NCI-H1092 treated with DMSO at 0.1 percent for 48 hours (cell line): Measurements from ENCODE around the gene MINDY4.
"Not testable (repeated sequence)": the region's sequence is repeated elsewhere in the genome, so short reads cannot be mapped to it uniquely, and the experiment has no call there.

Source experiments
- DNase-seq: peaks from one replicate; lab custom pipeline; 2025; lab: John Stamatoyannopoulos, UW

The MINDY4 gene

DNA sequence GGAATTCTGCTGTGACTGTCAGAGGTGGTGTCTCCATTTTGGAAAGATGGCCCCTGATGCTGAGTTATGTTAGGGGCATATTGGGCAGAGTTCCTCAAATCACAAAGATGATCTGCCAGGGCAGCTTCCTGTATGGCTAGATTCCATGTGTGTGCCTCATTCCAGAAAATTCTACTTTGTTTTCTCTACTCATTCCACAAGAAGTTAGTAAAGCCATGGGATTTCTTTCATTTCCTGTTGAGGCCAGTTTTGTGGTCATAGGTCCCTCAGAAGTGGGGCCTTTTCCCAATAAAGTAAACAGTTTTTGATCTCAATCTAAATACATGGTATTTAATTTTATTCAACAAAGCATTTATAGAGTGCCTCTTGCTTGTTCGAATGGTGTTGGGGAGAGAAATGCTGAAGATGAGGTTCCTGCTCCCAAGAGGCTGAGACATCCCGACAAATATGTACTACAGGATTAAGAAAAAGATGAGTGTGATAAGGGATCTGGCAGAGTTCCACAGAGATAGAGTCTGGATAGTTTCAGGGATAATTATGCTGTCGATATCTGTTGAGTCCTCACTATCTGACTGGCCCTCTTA lies 33.0 kb downstream of the MINDY4 start:
- no peak for DNase-seq

DNA sequence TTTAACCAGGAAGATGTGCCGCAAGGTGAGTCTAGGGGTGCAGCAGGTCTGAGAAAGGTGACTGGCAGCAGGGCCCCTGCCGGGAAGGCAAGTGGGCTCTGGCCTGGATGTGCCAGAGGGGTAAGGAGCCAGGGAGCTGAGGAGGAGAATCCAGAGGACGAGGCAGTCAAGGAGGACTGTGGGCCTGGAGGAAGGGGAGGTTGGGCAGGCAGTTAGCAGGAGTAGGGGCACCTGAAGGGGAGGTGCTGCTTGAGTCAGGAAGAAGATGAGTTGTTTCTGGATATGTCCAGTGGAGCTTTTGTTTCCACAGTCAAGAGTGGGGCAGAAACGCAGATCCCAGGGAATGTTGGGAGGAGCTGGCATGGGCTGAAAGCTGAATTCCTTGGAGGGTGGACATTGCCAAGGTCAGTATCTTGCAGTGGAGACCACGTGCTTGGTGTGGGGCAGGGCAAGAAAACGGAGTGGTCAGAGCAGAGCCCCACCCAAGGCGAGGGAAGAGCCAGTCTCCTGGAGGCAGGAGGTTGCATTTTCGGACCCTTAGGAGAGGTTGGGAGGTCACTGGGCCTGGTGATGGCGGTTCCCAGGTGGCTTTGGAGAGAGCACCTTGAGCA lies 34.0 kb downstream of the MINDY4 start:
- no peak for DNase-seq

DNA sequence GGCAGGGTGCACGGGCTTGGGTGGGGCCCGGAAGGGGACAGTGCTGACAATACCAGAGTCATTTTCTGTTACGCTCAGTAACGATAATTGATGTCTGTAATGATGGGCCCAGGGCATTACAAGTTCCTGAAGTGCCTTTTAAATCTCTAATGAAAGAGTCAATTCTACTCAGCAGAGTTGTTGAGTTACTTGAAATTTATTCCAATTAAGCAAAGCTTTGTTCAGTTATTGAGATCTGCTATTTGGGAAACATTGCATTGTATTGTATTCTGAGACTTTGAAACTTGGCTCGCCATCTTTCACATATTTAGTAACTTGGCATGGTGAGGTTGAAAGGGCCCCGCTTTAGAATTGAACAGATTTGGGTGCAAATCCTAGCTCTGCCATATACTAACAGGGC lies 34.7 kb downstream of the MINDY4 start:
- DNase-seq, result no peak

DNA sequence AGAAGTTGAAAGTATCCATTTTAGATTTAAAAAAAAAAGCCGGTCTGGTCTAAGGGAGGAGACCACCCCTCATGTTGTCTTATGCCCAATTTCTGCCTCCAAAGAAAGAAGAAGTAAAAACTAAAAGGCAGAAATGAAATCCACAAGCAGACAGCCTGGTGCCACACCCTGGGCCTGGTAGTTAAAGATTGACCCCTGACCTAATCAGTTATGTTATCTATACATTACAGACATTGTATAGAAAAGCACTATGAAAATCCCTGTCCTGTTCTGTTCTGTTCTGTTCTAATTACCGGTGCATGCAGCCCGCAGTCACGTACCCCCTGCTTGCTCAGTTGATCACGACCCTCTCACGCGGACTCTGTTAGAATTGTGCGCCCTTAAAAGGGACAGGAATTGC lies 36.3 kb downstream of the MINDY4 start:
- not testable (repeated sequence) for DNase-seq

DNA sequence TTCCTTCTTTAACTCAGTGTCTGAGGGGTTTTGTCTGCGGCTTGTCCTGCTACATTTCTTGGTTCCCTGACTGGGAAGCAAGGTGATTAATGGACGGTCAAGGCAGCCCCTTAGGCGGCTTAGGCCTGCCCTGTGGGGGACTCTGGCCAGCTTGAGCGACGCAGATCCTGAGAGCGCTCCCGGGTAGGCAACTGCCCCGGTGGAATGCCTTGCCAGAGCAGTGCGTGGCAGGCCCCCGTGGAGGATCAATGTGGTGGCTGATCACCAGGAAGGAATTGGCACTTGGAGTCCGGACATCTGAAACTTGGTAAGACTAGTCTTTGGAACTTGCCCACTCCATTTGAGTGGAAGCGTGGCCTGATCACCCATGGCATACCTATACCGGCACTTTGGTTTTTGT lies 36.7 kb downstream of the MINDY4 start:
- DNase-seq, result not testable (repeated sequence)

DNA sequence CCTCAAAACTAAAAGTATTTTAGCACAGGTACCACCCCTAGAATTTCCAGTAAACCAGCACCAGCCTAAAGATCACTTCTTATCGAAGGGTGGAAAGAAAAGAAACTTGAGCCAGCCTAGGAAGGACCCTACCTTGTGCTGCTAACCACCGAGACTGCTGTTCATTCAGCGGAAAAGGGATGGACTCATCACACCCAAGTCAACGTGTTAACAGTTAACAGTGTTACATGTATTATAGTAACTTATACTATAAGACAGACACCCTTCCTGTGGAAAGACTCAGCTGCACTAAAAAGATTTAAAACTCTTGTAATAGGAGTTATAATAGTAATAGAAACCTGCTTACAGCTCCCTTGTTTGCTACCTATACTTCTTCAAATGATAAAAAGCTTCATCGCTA lies 39.8 kb downstream of the MINDY4 start:
- DNase-seq, result no peak

DNA sequence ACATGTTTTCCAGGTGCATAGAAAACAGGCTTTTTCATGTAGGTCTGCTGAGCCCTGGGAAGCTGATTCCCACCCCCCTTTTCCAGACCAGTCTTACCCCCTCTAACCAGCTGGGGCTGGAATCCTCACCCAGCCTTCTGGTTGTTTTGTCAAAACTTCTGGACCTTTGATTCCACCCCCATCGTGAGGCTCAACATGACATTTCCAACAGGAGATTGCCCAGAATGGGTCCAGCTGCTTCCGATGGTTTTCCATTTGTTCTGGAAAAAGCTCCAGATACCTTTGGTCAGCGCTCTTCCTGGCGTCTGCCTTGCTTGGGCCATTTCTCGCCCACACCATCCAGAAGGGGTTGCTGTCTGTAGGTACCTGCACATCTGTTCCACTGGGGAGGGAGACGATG lies 41.5 kb downstream of the MINDY4 start:
- no peak for DNase-seq

DNA sequence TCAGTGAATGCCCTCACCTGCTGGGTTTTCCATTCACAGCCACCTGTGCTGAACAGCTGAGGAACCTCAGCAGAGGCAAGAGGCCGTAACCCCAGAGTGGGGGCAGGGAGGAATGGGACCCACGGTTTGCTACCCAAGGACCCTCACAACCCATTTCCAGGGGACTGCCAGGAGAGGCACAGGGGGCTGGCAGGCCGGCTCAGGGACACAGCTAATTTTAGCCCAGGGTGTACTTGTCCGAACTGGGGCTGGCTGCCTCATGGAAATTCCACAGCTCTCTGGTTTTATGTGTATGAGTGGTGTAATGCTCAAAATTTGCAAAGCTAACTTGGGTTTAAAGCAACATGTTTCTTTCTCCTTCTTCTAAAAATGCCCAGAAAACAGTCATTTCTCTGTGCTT lies 42.2 kb downstream of the MINDY4 start:
- DNase-seq, result no peak

DNA sequence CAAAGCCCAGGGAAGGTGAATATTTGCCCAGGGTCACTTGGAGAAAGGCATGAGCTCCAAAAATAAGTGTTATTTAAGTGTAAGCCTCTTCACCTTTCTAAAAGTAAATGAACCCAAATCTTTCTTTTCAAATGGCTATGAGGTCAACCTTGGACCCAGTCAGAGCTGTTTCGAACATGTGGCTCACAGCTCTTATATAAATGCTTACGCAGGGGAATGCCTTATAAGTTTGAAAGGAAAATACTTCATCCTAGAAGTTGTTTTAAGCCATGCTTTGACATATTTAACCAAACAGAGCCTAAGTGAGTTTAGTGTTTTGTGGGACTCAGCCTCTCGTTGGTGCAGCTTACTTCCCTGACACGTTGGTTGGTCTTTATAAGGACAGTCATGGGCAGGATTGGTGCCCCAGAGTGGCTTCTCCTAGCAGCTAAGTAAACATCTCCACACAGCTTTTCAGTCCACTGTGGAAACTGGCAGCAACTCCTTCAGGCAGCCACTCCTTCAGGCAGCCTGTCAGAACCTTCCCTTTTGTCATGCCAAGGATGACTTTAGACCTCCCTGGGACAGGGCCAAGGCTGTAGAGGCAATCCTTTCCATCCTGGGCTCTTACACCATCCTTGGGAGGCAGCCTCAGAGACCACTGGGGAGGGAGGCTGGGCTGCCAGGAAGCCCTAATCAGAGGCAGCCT lies 43.6 kb downstream of the MINDY4 start:
- no peak for DNase-seq

DNA sequence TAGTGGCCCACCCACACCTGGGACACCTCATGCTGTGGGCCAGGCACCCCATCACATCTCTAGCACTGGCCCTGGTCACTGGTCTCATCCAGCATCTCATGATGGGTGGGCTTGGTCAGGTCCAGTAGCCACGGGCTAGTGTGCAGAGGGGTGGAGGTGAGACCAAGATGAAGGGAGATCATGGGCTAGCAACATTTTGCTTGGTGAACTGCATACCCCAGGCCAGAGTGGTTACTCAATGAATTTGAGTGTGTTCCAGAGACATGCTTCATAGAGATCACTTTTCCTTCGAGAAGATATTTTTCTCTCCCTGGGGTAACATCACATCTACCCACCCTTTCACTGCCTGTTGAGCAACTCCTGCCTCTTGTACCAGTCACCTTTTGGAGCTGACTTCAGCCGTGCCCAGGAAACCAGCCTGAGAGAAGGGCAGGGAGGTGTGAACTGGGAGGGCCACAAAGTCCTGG lies 44.2 kb downstream of the MINDY4 start:
- DNase-seq, result no peak

DNA sequence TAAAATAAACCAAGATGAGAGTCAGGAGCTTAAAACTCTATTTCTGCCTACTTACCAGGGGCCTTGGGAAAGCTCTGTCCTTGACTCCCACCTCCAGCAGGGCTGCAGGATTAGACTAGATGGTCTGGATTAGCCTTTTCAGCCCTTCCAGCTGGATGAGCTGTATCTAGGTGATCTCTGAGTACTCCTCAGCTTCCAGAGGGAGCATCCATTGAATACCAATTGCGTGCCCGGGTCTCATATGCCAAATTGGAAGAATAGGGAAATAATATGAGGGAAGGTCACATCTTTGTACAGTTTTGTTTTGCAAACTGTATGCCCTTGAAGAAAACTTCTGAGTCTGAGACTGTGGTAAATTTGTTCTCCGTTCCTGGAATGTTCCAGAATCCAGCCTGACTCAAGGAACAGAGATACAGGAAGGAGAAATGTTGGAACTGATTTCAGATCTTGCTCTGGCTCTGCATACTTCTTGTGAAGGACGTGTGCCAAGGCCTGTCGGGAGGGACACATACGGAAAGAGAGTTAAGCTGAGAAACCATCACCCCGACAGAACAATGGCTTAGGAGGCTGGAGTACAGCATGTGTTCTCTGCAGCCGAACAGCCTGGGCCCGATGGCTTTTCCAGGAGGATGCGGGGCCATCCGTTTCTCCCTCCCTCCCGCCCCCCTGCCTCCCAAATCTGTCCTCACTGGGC lies 44.9 kb downstream of the MINDY4 start:
- no peak for DNase-seq

DNA sequence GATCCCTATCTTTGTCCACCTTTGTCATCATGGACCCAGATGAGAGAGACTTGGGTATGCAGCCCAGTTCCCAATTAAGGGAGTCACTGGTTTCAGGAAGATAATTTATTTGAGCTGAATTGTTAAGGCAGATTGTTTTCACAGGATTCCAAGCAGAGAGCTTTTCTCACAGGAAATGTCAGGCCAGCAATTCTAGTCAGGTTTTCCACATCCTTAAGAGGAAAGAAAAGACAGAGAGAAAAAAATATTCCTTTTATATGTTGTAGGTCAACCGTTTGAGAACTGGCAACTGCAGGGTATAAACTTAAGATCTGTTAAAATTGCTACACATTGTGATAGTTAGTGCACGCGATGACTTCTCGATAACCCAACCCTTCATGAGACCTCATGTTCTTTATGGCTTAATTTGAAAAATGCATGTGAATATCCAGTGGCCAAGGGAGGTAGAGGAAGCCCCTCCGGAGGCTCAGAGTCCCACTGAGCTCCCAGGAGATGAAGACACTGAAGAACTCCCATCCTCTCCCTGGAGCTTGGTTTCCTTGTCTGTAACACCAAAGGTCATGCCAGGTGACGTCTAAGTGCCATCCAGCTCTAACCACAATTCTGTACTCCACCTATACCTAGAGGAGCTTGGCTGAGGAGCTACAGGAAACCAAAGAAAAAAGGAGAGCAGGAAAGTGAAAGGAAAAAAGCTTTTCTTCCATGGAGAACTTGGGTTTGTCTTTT lies 45.6 kb downstream of the MINDY4 start:
- DNase-seq, result no peak

DNA sequence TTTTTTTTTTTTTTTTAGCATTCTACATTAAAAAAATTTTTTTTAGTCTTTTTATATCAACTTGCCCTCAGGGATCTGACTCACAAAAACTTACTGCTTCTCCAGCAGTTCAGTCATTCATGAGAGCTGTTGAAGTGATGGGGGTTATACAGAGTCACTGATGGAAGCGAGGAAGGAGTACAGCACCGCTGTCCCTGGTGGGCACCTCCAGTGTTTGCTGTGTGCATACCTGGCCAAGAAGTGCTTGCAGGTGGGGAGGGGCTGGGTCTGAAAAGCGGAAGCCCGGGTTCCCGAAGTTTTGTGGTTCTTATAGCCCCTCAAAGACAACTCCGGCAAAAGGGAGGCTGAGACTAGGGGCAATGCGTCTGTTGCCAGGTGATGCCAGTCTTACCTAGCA lies 46.2 kb downstream of the MINDY4 start:
- DNase-seq, result no peak

DNA sequence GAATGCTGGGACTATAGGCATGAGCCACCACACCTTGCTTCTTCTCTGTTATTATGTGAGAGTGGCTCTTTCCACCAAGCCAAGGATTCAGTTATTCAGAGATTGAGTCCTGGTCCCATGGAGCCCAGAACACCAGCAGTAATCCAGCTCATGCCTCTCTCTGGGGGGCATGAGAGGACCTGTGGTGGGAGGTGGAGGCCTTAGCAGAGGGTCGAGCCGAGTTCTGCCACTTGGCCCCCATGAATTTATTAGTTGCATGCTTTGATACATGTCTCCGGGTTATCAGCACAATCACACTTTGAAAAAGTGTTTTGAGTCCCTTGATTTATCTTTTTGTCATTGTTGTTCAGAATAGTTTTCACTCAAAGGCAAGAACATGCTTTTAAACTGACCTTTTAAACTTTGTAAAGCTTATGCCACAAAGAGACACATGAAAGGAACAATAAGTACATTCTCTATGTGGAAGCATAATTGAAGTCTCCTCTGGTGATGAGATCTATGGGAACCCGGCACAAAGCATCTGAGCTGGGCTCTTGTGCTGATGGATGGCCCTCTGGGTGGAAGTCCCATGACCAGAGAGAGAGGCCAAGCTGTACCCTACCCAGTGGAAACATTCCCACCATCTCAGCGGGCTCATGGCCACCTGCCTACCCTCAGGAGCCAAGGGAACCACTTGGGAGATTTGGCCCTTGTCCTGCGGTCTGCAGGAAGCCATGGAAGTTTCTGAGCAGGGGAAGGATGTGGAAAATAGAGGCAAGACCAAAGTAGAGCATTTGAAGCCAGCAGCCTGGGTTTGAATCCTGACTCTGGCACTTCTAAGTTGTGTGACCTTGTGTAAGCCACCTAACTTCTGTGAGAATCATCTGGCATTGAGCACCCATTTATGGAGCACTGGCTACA lies 53.9 kb downstream of the MINDY4 start:
- DNase-seq, result no peak

DNA sequence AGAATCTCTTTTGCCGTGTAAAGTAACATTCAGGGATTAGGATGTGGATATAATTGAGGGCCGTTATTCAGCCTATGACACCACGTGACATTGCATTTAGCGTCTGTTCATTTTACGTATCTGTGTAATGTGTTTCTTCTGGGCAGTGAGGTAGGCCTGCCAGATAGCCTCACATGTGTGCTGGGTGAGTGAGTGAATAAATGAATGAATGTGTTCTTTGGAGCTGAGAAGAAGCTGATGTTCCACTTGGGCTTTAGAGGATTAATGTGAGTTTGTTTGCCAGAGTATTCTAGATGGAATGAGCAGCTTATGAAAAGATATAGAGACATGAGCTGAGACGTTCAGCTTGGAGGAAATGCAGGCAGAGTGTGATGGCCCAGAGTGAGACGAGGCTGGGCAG lies 55.0 kb downstream of the MINDY4 start:
- no peak for DNase-seq

DNA sequence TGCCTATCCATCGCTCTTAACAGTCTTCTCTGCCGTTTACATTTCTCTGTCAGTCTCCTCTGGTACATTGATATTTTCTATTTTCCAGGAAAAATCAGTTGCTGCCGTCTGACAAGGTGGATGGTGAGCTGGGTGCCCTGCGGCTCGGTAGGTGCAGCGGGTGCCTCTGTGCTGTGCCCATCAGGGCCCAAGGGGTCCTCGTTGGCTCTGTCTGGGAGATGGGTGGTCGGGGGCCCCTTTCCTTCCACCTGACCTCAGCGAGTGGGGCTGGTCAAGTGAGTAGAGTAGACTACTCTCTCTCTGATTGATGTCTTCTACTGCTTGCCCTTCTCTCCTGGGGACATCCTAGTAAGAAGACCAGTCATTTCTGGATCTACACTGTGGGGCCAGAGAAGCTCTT lies 57.4 kb downstream of the MINDY4 start:
- DNase-seq, result no peak

DNA sequence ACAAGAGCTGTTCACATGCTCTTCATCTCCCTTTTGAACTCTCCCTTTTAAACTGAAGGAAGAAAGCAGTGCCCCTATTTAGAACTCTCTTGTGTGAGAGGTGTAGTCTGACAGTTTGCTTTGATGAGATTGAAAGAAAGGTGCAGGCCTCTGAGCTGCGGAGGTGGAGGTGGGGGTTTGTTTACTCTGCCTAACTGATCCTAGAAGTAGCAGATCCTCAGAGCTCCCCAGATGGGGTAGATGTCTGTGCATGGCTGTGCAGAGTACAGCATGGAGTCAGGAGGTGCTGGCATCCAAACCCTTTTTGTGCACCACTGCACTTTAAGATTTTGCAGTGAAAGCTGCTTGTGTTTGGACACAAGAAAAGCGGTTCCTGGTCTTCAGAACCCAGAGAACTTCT lies 58.3 kb downstream of the MINDY4 start:
- no peak for DNase-seq

DNA sequence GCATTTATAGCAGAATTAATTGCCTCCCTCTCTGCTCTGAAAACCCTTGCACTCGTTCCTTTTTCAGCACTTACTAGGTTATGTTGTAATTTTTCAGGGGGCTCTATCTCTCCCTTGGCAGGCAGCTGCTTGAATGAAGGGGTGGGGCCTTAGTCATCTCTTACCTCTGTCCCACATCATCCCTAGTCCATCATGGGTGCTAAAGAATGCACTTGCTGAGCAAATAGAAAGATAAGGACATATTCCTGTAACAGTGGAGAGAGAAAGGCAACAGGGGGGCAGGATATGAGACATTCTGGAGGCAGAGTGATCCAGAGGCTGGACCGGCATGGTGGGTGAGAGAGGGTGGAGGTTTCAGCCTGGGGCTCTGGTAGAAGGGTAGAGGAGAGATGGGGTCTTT lies 60.0 kb downstream of the MINDY4 start:
- DNase-seq, result no peak

DNA sequence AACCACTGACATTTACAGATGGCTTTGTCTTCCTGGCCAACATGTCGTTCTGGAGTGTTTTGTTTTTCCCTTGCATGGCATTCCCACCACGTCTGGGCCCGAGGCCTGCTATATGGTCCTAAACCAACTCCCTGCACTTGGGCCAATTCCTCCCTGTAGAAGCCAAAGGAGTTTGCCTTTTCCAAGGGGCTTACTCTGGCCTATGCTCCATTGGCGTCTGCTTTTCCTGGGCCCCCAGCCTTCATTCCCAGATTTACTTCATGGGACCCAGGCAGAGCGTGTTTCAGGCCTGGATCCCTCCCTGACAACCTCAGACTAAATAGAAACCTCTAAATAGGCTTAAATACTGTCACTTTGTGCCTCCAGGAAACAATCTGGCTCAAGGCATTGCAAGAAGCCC lies 60.7 kb downstream of the MINDY4 start:
- DNase-seq, result no peak

DNA sequence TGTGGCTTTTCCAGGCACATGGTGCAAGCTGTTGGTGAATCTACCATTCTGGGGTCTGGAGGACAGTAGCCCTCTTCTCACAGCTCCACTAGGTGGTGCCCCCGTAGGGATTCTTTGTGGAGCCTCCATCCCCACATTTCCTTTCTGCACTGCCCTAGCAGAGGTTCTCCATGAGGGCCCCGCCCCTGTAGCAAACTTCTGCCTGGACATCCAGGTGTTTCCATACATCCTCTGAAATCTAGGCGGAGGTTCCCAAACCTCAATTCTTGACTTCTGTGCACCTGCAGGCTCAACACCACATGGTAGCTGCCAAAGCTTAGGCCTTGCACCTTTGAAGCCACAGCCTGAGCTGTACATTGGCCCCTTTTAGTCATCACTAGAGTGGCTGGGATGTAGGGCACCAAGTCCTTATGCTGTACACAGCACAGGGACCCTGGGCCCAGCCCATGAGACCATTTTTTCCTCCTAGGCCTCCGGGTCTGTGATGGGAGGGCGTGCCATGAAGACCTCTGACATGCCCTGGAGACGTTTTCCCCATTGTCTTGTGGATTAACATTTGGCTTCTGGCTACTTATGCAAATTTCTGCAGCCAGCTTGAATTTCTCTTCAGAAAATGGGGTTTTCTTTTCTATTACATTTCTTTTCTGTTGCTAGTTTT lies 62.9 kb downstream of the MINDY4 start:
- DNase-seq, result not testable (repeated sequence)

DNA sequence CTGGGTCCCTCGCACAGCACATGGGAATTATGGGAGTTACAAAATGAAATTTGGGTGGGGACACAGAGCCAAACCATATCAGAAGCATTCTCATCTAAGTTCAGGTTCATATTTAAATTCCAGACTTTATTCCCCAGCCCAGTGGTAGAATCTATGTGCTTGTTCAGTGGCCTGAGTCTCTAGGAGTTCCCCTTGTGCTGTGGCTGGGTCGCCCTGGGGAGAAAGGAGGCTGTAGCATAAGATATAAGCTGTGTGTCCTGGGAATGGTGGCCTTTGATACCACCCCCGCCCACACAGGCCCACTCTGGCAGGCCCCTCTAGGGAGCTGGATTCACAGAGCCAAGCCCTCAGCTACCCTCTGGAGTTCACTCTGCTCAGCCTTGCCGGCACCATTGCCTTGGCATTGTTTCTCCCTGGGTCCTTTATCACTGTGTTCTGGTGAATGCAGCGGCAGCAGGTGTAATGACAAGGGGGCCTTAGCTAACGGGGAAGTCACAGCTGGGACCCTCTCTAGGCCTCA lies 64.2 kb downstream of the MINDY4 start:
- DNase-seq, result no peak
